Measurements from ENCODE around the gene FBRSL1.

DNA sequence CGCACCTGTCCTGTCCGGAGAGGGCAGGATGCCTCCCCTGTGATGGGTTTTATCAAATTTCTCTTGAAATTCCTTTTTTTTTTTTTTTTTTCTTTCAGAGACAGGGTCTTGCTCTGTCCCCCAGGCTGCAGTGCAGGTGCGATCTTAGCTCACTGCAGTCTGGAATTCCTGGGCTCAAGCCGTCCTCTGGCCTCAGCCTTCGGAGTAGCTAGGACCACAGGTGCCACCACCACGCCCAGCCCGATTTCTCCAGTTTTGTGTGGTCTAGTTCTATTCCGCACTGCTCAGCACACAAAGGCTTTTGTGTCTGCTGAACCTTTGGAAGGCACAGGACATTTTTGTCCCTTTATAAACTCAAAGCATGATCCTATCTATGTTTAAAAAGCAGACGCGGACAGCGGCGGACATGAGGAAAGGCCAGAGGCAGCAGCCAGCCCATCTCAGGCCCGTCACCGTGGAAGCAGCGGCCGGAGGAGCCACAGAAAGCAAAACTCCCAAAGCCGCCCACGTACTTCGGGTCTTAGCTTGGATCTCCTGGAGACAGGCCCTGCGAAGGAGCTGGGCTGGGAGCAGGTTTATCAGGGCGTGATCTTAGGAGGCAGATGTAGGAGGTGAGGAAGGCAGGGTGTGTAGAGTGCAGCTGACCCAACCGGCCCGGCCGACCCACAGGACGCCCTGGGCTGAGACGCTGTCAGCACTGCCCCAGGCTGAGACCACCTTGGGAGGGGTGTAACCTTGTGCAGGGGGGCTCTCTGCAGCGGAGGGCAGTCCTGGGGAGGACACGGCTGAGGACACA lies 30.9 kb upstream of the FBRSL1 start:
- TF ChIP-seq, protein P1, sequence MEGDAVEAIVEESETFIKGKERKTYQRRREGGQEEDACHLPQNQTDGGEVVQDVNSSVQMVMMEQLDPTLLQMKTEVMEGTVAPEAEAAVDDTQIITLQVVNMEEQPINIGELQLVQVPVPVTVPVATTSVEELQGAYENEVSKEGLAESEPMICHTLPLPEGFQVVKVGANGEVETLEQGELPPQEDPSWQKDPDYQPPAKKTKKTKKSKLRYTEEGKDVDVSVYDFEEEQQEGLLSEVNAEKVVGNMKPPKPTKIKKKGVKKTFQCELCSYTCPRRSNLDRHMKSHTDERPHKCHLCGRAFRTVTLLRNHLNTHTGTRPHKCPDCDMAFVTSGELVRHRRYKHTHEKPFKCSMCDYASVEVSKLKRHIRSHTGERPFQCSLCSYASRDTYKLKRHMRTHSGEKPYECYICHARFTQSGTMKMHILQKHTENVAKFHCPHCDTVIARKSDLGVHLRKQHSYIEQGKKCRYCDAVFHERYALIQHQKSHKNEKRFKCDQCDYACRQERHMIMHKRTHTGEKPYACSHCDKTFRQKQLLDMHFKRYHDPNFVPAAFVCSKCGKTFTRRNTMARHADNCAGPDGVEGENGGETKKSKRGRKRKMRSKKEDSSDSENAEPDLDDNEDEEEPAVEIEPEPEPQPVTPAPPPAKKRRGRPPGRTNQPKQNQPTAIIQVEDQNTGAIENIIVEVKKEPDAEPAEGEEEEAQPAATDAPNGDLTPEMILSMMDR (IDR thresholded peaks at IDR 0.05), result no peak
- TF ChIP-seq POLR2A (IDR thresholded peaks at IDR 0.05), result no peak
